Adipocyte (in vitro differentiated cells): Measurements from ENCODE around the gene CCDC90B.
"Not testable (repeated sequence)": the region's sequence is repeated elsewhere in the genome, so short reads cannot be mapped to it uniquely, and the experiment has no call there.

Source experiments
- DNase-seq: peaks from one replicate; pipeline ENCODE4 v3.0.0-alpha.2; 2015; ENCODE audit warnings: low read depth
- H3K27me3 ChIP-seq: replicated peaks from 2 replicates; pipeline ENCODE4 v1.7.0; 2013; ENCODE audit warnings: mild to moderate bottlenecking, low read length, moderate library complexity; ENCODE audit not compliant: control insufficient read depth, insufficient read depth
- H3K36me3 ChIP-seq: 2 replicates; pipeline ENCODE4 v1.7.0; 2013; ENCODE audit warnings: low read length, mild to moderate bottlenecking, moderate library complexity; ENCODE audit not compliant: control insufficient read depth, insufficient read depth, severe bottlenecking
- H3K4me1 ChIP-seq: 2 replicates; pipeline ENCODE4 v1.7.0; 2013; ENCODE audit warnings: mild to moderate bottlenecking, low read length, moderate library complexity; ENCODE audit not compliant: control insufficient read depth, insufficient read depth
- H3K4me3 ChIP-seq: 2 replicates; pipeline ENCODE4 v1.7.0; 2013; ENCODE audit warnings: mild to moderate bottlenecking, low read length, moderate library complexity
- H3K9ac ChIP-seq: 2 replicates; pipeline ENCODE4 v1.7.0; 2013; ENCODE audit warnings: mild to moderate bottlenecking, low read length, moderate library complexity
- H3K9me3 ChIP-seq: 2 replicates; pipeline ENCODE4 v1.7.0; 2013; ENCODE audit warnings: mild to moderate bottlenecking, low read length, moderate library complexity; ENCODE audit not compliant: control insufficient read depth

Gene CCDC90B

DNA sequence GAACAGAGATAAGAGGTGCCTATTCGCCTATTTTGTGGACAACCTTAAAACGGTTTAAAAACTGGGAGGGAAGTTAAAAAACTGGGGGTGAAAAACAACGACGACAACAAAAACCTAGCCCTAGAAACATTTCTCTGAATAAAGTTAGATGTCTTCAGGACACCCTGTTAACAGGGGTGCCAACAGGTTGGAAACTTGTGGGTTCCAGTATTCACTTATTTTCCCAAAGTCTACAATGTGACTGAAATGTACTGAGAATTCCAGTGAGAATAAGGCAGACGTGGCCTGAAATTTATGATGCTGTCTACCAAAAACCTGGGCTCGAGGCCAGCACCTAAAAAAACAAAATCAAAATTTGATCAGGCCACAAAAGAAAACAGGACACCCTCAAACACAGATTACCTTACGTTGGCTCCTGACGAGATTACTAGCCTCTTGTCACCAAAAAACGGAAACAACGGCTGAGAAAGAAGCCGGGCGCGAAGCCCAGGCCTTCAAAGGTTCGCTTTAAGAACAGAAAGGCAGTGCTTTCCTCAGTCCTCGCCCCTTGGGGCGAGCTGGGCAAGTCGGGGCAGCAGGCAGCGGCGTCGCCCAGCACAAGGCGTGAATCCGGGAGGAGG is 906 bp downstream of the CCDC90B start:
- Histone ChIP-seq H3K4me1 (peaks cover 29% of the 10 kb centered on the region), H3K27me3 (no peaks in the 10 kb centered on the region), H3K4me3 (peak overlapping the region; percentile 91), H3K36me3 (no peaks in the 10 kb centered on the region), H3K9ac (peak overlapping the region; percentile 94), H3K9me3 (no peaks in the 10 kb centered on the region)
- no peak for DNase-seq

- H3K36me3 ChIP-seq, result peaks cover 4% of the 10 kb centered on the region
- H3K9me3 ChIP-seq, result no peaks in the 10 kb centered on the region
- H3K27me3 ChIP-seq, result no peaks in the 10 kb centered on the region
- H3K4me1 ChIP-seq, result peaks cover 29% of the 10 kb centered on the region
- H3K9ac ChIP-seq, result peak overlapping the region; percentile 94
- peak overlapping the region; percentile 91 for H3K4me3 ChIP-seq
- peak; percentile 15 for DNase-seq
Observed at GRCh38 chr11:83284501-83285150, 1.5 kb downstream of the CCDC90B start.

DNA sequence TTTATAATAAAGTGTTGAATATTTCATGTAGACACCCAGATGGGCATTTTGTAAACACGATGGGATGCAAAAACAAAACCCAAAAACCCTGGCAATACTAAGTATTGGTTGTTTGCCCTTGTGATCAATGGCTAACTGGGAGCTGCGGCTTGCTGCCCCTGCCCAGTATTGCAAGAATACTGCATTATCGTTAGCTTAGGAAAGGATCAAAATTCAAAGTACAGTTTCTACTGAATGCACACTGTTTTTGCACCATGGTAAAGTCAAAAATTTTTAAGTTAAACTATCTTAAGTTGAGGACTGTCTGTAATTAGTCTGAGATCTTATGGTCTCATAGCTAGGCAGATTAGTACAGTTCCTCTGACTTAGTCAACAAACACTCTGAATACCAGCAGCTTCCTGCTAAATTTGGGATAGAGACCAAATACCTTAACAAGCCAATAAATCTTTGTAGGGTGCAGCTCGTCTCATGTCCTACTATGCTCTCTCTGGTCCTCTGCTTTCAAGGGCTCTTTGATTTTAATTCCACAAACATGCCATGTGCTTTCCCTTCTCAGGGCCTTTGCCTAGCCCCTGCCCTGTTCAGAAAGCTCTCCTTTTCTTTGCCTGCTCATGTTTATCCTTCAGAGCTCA is 4.0 kb downstream of the CCDC90B start:
- Histone ChIP-seq H3K4me1 (peaks cover 35% of the 10 kb centered on the region), H3K27me3 (no peaks in the 10 kb centered on the region), H3K36me3 (peaks cover 20% of the 10 kb centered on the region), H3K9ac (peak overlapping the region; percentile 10), H3K9me3 (no peaks in the 10 kb centered on the region), H3K4me3 (peak overlapping the region; percentile 0)
- DNase-seq, result peak; percentile 15

DNA sequence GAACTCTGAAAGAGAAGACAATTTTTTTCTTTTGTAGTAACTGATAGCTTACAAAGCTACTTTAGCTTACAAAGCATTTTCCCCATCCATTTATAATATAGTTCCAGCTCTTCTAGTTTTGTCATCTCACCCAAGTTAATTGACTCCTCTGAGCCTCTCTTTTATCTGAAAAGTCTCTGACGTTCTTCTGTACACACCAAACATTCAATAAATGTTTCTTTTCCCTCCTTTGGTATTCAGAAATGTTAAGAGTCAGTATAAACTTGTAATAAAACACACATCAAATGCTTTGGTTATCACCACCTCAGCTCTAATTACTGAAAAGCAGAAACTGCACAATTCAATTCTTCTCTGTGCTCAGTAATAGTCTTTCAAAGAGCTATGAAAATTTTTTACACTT is 5.9 kb downstream of the CCDC90B start:
- peak; percentile 22 for DNase-seq
- Histone ChIP-seq H3K27me3 (no peaks in the 10 kb centered on the region), H3K9me3 (no peaks in the 10 kb centered on the region), H3K4me3 (no peak overlapping the region), H3K4me1 (peaks cover 39% of the 10 kb centered on the region), H3K36me3 (peaks cover 37% of the 10 kb centered on the region), H3K9ac (no peak overlapping the region)

GRCh38 chr11:83278351-83278750 is 7.8 kb downstream of the CCDC90B start:
- peak; percentile 36 for DNase-seq
- H3K9me3 ChIP-seq, result no peaks in the 10 kb centered on the region
- no peak overlapping the region for H3K9ac ChIP-seq
- H3K4me3 ChIP-seq, result no peak overlapping the region
- H3K36me3 ChIP-seq, result peaks cover 56% of the 10 kb centered on the region
- peaks cover 28% of the 10 kb centered on the region for H3K4me1 ChIP-seq
- H3K27me3 ChIP-seq, result no peaks in the 10 kb centered on the region

DNA sequence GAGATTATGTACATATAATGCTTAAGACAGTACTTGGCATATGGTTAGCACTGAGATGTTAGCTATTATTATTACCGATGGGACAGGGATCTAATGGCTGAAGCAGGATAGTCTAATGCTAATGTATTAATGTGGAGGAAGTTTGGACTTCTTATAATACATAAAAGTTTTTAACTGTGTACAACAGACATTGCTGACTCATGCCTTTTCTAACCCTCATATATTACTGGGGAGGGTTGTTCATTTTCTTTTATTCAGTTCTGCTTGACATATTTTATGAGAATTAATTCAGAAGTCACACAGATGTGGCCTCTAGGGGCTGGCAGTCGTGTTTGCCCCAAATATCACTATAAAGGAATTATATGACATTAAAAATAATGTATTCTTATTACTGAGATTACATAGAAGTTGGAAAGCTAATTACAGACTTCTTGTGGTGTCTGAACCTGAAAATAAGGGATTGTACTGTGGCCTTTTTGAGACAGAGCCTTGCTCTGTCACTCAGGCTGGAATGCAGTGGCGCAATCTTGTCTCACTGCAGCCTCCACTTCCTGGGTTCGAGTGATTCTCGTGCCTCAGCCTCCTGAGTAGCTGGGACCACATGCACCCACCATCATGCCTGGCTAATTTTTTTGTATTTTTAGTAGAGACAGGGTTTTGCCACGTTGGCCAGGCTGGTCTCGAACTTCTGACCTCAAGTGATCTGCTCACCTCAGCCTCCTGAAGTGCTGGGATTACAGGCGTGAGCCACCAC is 10.1 kb downstream of the CCDC90B start:
- H3K4me1 ChIP-seq, result peaks cover 23% of the 10 kb centered on the region
- no peak overlapping the region for H3K9ac ChIP-seq
- no peak overlapping the region for H3K4me3 ChIP-seq
- H3K27me3 ChIP-seq, result no peaks in the 10 kb centered on the region
- H3K36me3 ChIP-seq, result peaks cover 68% of the 10 kb centered on the region
- H3K9me3 ChIP-seq, result no peaks in the 10 kb centered on the region
- no peak for DNase-seq

DNA sequence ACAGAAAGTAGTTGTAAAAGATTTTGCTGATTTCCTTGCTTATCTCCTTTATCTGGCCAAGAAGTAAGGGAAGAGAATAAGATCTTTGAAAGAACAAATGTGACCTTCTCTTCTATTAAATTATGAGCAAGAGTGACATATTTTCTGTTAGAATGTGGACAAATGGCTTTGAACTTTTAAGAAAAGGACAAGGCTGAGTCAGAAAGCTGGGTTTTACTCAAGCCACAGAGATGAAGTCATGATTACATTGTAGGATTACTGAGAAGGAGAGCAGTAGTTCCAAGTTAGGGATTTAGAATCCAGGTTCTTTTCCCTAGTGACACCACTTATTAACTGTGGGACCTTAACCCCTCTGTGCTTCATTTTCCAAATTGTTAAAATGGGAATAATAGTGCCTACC is 13.5 kb downstream of the CCDC90B start:
- H3K4me1 ChIP-seq, result peaks cover 16% of the 10 kb centered on the region
- peak overlapping the region; percentile 51 for H3K4me3 ChIP-seq
- peaks cover 48% of the 10 kb centered on the region for H3K36me3 ChIP-seq
- H3K9me3 ChIP-seq, result no peaks in the 10 kb centered on the region
- H3K27me3 ChIP-seq, result no peaks in the 10 kb centered on the region
- no peak overlapping the region for H3K9ac ChIP-seq
- DNase-seq, result peak; percentile 80

GRCh38 chr11:83271734-83272133 is 14.4 kb downstream of the CCDC90B start:
- H3K9ac ChIP-seq, H3K27me3 ChIP-seq, H3K9me3 ChIP-seq, DNase-seq, H3K4me3 ChIP-seq: not testable (repeated sequence)
- H3K36me3 ChIP-seq, result peaks cover 49% of the 10 kb centered on the region
- peaks cover 16% of the 10 kb centered on the region for H3K4me1 ChIP-seq

DNA sequence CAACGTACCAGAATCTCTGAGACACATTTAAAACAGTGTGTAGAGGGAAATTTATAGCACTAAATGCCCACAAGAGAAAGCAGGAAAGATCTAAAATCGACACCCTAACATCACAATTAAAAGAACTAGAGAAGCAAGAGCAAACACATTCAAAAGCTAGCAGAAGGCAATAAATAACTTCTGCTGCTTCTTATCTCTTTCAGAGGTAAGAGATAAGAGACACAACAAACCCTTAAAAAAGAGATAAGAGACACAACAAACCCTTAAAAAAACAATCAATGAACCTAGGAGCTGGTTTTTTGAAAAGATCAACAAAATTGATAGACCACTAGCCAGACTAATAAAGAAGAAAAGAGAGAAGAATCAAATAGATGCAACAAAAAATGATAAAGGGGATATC is 17.1 kb downstream of the CCDC90B start:
- not testable (repeated sequence) for H3K9me3 ChIP-seq, H3K27me3 ChIP-seq, DNase-seq, H3K4me3 ChIP-seq, H3K9ac ChIP-seq
- Histone ChIP-seq H3K4me1 (peaks cover 16% of the 10 kb centered on the region), H3K36me3 (peaks cover 42% of the 10 kb centered on the region)

DNA sequence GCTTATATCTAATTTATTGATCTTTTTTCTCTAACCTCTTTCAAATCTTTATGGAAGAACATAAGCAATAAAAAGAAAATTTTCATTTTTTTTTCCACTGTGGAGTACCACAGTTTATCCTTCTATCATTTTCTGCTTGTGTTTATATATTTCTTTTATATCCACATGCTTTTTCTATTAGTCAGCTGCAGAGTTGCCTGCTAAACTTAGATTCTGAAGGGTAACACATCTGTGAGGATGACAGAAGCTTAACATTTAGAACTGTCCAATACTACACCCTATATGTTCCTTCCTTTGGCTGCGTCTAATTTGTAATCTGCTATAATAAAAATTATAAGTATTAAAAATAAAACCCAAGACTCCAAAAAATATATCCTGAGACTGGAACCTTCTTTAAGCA is 20.8 kb downstream of the CCDC90B start:
- Histone ChIP-seq H3K36me3 (peaks cover 52% of the 10 kb centered on the region), H3K4me3 (no peak overlapping the region), H3K27me3 (no peaks in the 10 kb centered on the region), H3K9ac (no peak overlapping the region), H3K9me3 (no peaks in the 10 kb centered on the region), H3K4me1 (peaks cover 4% of the 10 kb centered on the region)
- DNase-seq, result peak; percentile 38

GRCh38 chr11:83259559-83259958 is 26.6 kb downstream of the CCDC90B start:
- DNase-seq, result no peak
- Histone ChIP-seq H3K36me3 (peaks cover 45% of the 10 kb centered on the region), H3K9ac (no peak overlapping the region), H3K4me3 (no peak overlapping the region), H3K9me3 (no peaks in the 10 kb centered on the region), H3K27me3 (no peaks in the 10 kb centered on the region), H3K4me1 (peaks cover 22% of the 10 kb centered on the region)
